ENCODE data around the gene HK1.

- TF ChIP-seq, protein P1, sequence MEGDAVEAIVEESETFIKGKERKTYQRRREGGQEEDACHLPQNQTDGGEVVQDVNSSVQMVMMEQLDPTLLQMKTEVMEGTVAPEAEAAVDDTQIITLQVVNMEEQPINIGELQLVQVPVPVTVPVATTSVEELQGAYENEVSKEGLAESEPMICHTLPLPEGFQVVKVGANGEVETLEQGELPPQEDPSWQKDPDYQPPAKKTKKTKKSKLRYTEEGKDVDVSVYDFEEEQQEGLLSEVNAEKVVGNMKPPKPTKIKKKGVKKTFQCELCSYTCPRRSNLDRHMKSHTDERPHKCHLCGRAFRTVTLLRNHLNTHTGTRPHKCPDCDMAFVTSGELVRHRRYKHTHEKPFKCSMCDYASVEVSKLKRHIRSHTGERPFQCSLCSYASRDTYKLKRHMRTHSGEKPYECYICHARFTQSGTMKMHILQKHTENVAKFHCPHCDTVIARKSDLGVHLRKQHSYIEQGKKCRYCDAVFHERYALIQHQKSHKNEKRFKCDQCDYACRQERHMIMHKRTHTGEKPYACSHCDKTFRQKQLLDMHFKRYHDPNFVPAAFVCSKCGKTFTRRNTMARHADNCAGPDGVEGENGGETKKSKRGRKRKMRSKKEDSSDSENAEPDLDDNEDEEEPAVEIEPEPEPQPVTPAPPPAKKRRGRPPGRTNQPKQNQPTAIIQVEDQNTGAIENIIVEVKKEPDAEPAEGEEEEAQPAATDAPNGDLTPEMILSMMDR (conservative IDR thresholded peaks at IDR 0.05; ENCODE audit: low read length): no peak
- TF ChIP-seq EZH2phosphoT487 (IDR thresholded peaks at IDR 0.05; ENCODE audit: borderline replicate concordance, low read depth, low read length): no peak
These were observed 109.2 kb downstream of the HK1 start for GRCh38 chr10:69387500-69387899.
